NAMALWA (cell line): ENCODE measurements around the gene CPN2.

Experiments used
- DNase-seq: peaks from one replicate; pipeline ENCODE4 v3.0.0-alpha.2; 2015; ENCODE audit warnings: low spot score

CPN2 gene

GRCh38 chr3:194380326-194380725, 29.2 kb upstream of the CPN2 start:
- no peak for DNase-seq

- DNase-seq, result no peak
Measured at GRCh38 chr3:194379651-194380050, 28.5 kb upstream of the CPN2 start.

- no peak for DNase-seq
Measured at GRCh38 chr3:194379231-194379630, 28.1 kb upstream of the CPN2 start.

GRCh38 chr3:194377708-194378107, 26.6 kb upstream of the CPN2 start:
- DNase-seq, result no peak

- no peak for DNase-seq
Measured at GRCh38 chr3:194376241-194376560, 25.1 kb upstream of the CPN2 start.

GRCh38 chr3:194375473-194376240, 24.5 kb upstream of the CPN2 start:
- DNase-seq, result no peak

GRCh38 chr3:194374935-194375334, 23.8 kb upstream of the CPN2 start:
- DNase-seq, result no peak

- DNase-seq, result no peak
Measured at GRCh38 chr3:194373899-194374298, 22.8 kb upstream of the CPN2 start.

GRCh38 chr3:194373028-194373427, 21.9 kb upstream of the CPN2 start:
- DNase-seq, result no peak

- no peak for DNase-seq
Measured at GRCh38 chr3:194370753-194371152, 19.6 kb upstream of the CPN2 start.

GRCh38 chr3:194369522-194370279, 18.6 kb upstream of the CPN2 start, which contains the start of gene LRRC15:
TSS of gene LRRC15 (minus strand) at chr3:194369743. CDS start at chr3:194361043, 8,700 bp downstream.
- DNase-seq, result no peak

GRCh38 chr3:194368918-194369317, 17.8 kb upstream of the CPN2 start:
- no peak for DNase-seq

- DNase-seq, result peak; percentile 69
Measured at GRCh38 chr3:194367992-194368841, 17.1 kb upstream of the CPN2 start.

- DNase-seq, result no peak
Measured at GRCh38 chr3:194365978-194366490, 14.9 kb upstream of the CPN2 start.

GRCh38 chr3:194365526-194365925, 14.4 kb upstream of the CPN2 start:
- DNase-seq, result no peak

GRCh38 chr3:194364652-194365434, 13.7 kb upstream of the CPN2 start:
- DNase-seq, result no peak

- DNase-seq, result no peak
Measured at GRCh38 chr3:194364314-194364651, 13.2 kb upstream of the CPN2 start.

- no peak for DNase-seq
Measured at GRCh38 chr3:194360568-194360967, 9.4 kb upstream of the CPN2 start.

- DNase-seq, result no peak
Measured at GRCh38 chr3:194357681-194358080, 6.6 kb upstream of the CPN2 start.

- DNase-seq, result no peak
Measured at GRCh38 chr3:194355379-194355778, 4.3 kb upstream of the CPN2 start.

- no peak for DNase-seq
Measured at GRCh38 chr3:194354315-194354714, 3.2 kb upstream of the CPN2 start.
